IPS DF 6.9 (cell line): ENCODE results near the gene PTPRF.

ENCODE experiments used
- DNase-seq: peaks from one replicate; pipeline ENCODE4 v3.0.0-alpha.2; 2013; ENCODE audit warnings: low read depth, low spot score
- H3K27ac ChIP-seq: one replicate; pipeline ENCODE4 v1.5.1; 2013; ENCODE audit warnings: low read length, control low read depth
- H3K27me3 ChIP-seq: 2 replicates; pipeline ENCODE4 v1.6.1; 2013; ENCODE audit warnings: mild to moderate bottlenecking, low read length; ENCODE audit not compliant: control insufficient read depth, insufficient read depth
- H3K36me3 ChIP-seq: 2 replicates; pipeline ENCODE4 v1.6.1; 2013; ENCODE audit warnings: low read length; ENCODE audit not compliant: control insufficient read depth, insufficient read depth
- H3K4me1 ChIP-seq: 2 replicates; pipeline ENCODE4 v1.6.1; 2013; ENCODE audit warnings: low read length; ENCODE audit not compliant: control insufficient read depth, insufficient read depth
- H3K4me3 ChIP-seq: 2 replicates; pipeline ENCODE4 v1.5.1; 2013; ENCODE audit warnings: mild to moderate bottlenecking, low read length
- H3K9me3 ChIP-seq: 2 replicates; pipeline ENCODE4 v1.6.1; 2013; ENCODE audit warnings: low read length, inconsistent platforms; ENCODE audit not compliant: control insufficient read depth, insufficient read depth
- WGBS: extraction: QIAGEN DNeasy Blood & Tissue Kit; methylation state at CpG from one replicate; pipeline ENCODE4 v1.1.7; 2013; ENCODE audit warnings: mixed read lengths, missing lambda C conversion rate; ENCODE audit not compliant: insufficient read length, insufficient coverage; 5-methylcytosine and 5-hydroxymethylcytosine counted together

PTPRF gene

DNA sequence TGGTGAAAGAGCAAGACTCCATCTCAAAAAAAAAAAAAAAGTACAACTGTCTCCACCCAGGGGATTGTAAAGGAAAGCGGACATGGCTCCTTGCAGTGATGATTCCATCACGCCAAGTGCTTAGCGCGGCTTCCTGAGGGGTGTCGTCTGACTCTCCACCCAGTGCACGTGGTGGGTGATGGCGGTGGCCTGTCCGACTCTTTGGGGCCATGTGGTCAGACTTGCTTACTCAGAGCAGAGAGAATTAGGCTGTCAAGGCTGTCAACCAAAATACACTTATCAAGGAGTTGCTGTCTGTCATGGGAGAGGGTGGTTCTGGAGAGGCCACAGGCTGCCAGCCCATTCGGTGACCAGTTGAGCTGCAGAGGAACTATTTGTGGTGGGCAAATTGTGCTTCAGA lies 49.4 kb downstream of the PTPRF start:
- no CpG with 5 or more reads among the region's 9 CpGs for WGBS
- Histone ChIP-seq H3K27me3 (no peaks in the 10 kb centered on the region), H3K4me1 (no peaks in the 10 kb centered on the region), H3K27ac (no peak overlapping the region), H3K9me3 (no peaks in the 10 kb centered on the region), H3K4me3 (no peak overlapping the region), H3K36me3 (peaks cover 17% of the 10 kb centered on the region)
- no peak for DNase-seq

DNA sequence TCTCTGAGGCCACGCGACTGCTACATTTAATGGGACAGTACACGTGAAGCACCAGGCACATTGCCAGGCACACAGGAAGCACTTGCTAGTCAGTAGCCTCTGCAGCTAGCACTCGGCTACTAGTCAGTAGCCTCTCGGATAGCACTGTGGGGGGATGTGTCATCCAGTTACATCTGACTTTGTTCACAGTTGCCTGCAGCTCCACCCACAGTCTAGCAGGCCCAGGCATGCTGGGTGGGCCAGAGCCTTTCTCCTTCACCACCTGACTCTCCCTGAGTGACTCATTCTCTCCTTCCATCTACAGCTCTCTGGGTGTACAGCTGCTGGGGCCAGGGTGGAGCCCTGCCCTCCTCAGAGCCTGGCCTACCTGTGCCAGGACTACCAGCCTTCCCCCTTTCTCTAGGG lies 51.5 kb downstream of the PTPRF start:
- WGBS: no CpG with 5 or more reads among the region's 5 CpGs

DNA sequence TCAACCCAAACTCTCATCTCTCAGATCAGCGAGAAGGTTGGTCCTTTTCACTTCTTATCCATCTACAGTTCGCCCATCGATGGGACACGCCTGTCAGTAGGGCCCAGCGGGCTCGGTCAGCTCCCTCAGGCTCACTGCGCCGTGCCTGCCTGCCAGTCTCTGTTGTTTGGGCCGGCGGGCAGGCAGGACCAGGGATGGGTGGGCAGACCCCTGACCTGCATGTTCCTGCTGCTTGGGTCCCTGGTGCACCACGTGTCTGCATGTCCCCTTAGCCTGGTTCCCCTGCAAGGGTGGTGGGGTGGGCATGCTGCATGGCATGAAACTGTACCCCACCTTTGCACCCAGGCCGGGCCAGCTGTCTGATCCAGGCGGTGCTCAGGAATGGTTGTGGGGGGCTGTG lies 52.4 kb downstream of the PTPRF start:
- H3K27me3 ChIP-seq: no peaks in the 10 kb centered on the region
- H3K4me1 ChIP-seq: no peaks in the 10 kb centered on the region

More for the DNA sequence above, 51.5 kb downstream of the PTPRF start:
- no peaks in the 10 kb centered on the region for H3K27me3 ChIP-seq
- no peaks in the 10 kb centered on the region for H3K9me3 ChIP-seq
- H3K27ac ChIP-seq: no peak overlapping the region
- no peaks in the 10 kb centered on the region for H3K4me1 ChIP-seq
- no peak overlapping the region for H3K4me3 ChIP-seq
- peaks cover 17% of the 10 kb centered on the region for H3K36me3 ChIP-seq
- DNase-seq: no peak

DNA sequence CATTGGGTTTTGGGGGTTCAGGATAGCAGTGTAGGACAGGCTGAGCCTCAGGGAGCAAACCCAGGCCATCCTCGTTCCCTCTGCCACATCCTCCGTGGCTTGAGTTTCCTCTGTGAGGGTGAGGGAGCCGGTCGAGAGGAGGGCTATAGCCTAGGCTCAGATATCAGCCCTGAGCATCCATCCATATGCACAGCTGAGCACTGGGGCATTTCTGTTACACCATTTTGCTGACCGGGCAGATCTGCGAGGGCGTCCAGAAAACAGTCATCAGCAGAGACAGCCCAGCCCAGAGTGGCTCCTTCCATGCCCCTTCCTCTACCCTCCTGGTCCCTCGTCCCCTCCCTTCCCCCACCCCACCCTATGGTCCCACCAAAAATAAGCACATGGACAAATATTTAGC lies 53.5 kb downstream of the PTPRF start:
- Histone ChIP-seq H3K36me3 (peaks cover 10% of the 10 kb centered on the region), H3K4me3 (no peak overlapping the region), H3K9me3 (no peaks in the 10 kb centered on the region), H3K27ac (no peak overlapping the region), H3K4me1 (no peaks in the 10 kb centered on the region), H3K27me3 (no peaks in the 10 kb centered on the region)
- no peak for DNase-seq
- no CpG with 5 or more reads among the region's 8 CpGs for WGBS

More for the DNA sequence above, 52.4 kb downstream of the PTPRF start:
- no peak overlapping the region for H3K27ac ChIP-seq
- WGBS: no CpG with 5 or more reads among the region's 13 CpGs
- no peak for DNase-seq
- H3K9me3 ChIP-seq: no peaks in the 10 kb centered on the region
- H3K4me3 ChIP-seq: no peak overlapping the region
- H3K36me3 ChIP-seq: peaks cover 17% of the 10 kb centered on the region

DNA sequence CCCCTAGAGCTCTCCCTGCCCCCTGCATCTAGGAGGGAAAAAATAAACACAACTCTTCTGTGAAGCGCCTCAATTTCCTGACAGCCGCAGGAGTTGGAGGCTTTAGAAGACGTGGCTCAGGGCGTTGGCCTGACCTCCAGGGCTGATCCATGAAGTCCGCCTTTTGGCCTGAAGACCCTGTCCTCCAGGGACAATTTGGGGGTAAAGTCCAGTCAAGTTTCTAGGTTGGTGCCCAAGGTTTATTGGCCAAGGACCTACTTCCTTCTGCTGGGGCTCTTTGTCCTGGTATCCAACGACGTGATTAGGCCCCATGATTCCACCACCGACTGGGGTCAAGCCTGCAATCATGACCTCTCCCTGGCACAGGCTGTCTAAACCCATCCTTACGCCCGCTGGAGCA lies 54.9 kb downstream of the PTPRF start:
- Histone ChIP-seq H3K27me3 (no peaks in the 10 kb centered on the region), H3K27ac (no peak overlapping the region), H3K4me3 (no peak overlapping the region), H3K4me1 (no peaks in the 10 kb centered on the region), H3K36me3 (peaks cover 8% of the 10 kb centered on the region; the same call in 1 of the 2 replicates), H3K9me3 (no peaks in the 10 kb centered on the region)
- no CpG with 5 or more reads among the region's 10 CpGs for WGBS
- DNase-seq: no peak

DNA sequence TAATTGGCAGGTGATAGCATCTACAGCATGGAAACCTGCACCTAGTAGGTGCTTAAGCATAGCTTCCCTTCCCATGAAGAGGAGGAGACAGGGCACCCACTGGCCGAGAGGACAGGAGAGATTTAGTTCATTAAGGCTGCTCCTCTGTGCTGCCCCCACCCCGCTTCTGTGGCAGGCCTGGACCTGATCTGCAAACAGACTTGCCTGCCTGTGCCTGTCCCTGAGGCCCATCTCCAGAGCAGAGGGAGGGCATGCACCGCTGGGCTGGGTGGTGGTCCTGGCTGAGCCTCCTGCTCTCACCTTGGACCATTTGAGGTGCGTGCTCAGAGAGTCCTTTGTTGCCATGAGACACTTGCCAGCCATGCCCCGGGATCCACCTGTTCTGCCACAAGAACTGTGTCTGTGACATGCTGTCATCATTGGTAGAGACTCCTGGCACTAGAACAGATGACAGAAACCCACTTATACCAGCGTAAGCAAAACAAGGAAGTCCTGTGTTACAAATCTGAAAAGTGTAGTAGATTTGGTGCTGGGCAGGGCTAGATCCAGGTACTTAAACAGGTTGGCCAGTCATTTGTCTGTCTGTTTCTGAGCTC lies 55.6 kb downstream of the PTPRF start:
- H3K4me3 ChIP-seq: no peak overlapping the region
- no peaks in the 10 kb centered on the region for H3K27me3 ChIP-seq
- no peaks in the 10 kb centered on the region for H3K9me3 ChIP-seq
- no peak overlapping the region for H3K27ac ChIP-seq
- no peaks in the 10 kb centered on the region for H3K4me1 ChIP-seq
- DNase-seq: no peak
- H3K36me3 ChIP-seq: peaks cover 11% of the 10 kb centered on the region
- no CpG with 5 or more reads among the region's 6 CpGs for WGBS

DNA sequence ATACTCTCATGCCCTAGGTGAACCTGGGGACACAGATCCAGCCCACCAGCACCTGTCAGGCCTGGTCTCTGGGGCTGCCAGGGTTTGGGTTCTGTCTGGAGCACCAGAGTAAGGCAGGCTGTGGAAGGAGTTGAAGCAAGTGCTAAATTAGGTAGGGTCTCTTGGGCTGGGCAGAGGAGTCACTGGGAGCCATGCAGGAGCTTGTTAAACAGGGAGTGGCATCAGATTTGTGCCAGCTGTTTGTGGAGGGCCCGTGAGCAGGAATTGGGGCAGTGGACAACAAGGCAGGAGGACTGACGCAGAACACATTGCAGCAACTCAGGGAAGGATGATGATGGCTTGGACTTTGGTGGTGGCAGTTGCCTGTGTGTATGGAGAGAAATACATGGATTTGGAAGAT lies 56.3 kb downstream of the PTPRF start:
- no peaks in the 10 kb centered on the region for H3K9me3 ChIP-seq
- H3K4me1 ChIP-seq: no peaks in the 10 kb centered on the region
- no peak overlapping the region for H3K4me3 ChIP-seq
- no peak for DNase-seq
- no peaks in the 10 kb centered on the region for H3K27me3 ChIP-seq
- WGBS: no CpG with 5 or more reads among the region's 2 CpGs
- H3K27ac ChIP-seq: no peak overlapping the region
- H3K36me3 ChIP-seq: peaks cover 18% of the 10 kb centered on the region

DNA sequence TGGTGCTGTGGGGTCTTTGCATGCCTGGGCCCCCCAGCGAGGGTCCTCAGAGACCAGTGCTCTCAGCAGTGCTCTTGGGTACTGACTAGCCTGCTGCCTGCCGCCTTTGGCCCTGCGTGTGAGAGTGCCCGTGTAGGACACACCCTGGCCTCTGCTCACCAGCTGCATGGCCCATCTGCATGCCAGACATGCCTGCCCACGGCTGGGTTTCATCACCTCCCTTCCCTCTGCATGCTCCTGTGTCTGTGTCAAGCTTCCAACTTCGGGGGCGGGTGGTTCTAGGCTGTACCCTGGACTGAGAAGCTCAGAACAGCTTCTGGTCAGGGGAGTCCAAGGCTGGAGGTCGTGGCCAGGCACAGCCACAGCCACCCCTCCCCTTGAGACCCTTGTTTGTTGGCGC lies 56.9 kb downstream of the PTPRF start:
- DNase-seq: no peak
- no peaks in the 10 kb centered on the region for H3K9me3 ChIP-seq
- no peaks in the 10 kb centered on the region for H3K4me1 ChIP-seq
- H3K27me3 ChIP-seq: no peaks in the 10 kb centered on the region
- H3K4me3 ChIP-seq: no peak overlapping the region
- no peak overlapping the region for H3K27ac ChIP-seq
- peaks cover 24% of the 10 kb centered on the region for H3K36me3 ChIP-seq
- WGBS: no CpG with 5 or more reads among the region's 9 CpGs

DNA sequence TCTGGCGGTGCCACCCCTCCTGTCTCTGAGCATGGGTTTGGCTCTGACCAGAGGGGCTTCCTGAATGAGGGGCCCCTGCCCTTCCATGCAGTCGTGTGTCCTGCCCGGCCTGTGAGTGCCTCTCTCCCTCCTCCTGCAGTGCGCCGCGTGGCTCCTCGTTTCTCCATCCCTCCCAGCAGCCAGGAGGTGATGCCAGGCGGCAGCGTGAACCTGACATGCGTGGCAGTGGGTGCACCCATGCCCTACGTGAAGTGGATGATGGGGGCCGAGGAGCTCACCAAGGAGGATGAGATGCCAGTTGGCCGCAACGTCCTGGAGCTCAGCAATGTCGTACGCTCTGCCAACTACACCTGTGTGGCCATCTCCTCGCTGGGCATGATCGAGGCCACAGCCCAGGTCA lies 57.9 kb downstream of the PTPRF start:
- H3K4me3 ChIP-seq: no peak overlapping the region
- no peak for DNase-seq
- no peak overlapping the region for H3K27ac ChIP-seq
- no CpG with 5 or more reads among the region's 18 CpGs for WGBS
- peaks cover 27% of the 10 kb centered on the region for H3K36me3 ChIP-seq
- no peaks in the 10 kb centered on the region for H3K9me3 ChIP-seq
- H3K27me3 ChIP-seq: no peaks in the 10 kb centered on the region
- H3K4me1 ChIP-seq: no peaks in the 10 kb centered on the region

DNA sequence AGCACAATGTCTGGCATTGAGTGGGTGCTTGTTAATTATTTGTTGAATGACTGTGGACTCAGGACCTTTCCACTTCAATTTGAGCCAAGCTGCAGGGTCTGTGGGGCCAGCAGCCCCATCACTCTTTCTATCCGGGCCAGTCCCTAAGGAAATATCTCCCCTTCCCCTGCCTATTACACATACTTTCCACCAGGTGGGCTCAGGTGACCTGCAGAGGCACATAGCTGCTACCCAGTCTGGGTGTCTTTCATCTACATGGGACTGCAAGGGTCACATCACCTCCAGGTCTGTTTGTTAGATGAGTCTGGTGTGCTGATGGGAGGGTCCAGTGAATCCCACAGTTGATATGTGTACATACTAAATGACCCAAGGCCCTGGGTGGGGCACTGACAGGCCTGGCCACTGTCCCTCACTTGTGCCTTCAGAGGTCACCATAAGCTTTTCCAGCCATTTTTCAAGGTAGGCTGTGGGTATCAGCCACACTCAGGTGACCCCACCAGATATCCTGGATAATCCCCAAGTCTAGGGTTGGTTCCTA lies 59.8 kb downstream of the PTPRF start:
- Histone ChIP-seq H3K4me3 (no peak overlapping the region), H3K9me3 (no peaks in the 10 kb centered on the region), H3K4me1 (no peaks in the 10 kb centered on the region), H3K27ac (no peak overlapping the region), H3K27me3 (no peaks in the 10 kb centered on the region), H3K36me3 (peaks cover 28% of the 10 kb centered on the region)
- no CpG with 5 or more reads among the region's 1 CpG for WGBS
- DNase-seq: no peak

DNA sequence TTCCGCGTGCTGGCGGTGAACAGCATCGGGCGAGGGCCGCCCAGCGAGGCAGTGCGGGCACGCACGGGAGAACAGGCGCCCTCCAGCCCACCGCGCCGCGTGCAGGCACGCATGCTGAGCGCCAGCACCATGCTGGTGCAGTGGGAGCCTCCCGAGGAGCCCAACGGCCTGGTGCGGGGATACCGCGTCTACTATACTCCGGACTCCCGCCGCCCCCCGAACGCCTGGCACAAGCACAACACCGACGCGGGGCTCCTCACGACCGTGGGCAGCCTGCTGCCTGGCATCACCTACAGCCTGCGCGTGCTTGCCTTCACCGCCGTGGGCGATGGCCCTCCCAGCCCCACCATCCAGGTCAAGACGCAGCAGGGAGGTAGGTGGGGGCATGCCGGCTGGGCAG lies 60.5 kb downstream of the PTPRF start:
- no peak overlapping the region for H3K4me3 ChIP-seq
- no peaks in the 10 kb centered on the region for H3K27me3 ChIP-seq
- H3K9me3 ChIP-seq: no peaks in the 10 kb centered on the region
- DNase-seq: no peak
- no peak overlapping the region for H3K27ac ChIP-seq
- no CpG with 5 or more reads among the region's 39 CpGs for WGBS
- H3K36me3 ChIP-seq: peaks cover 28% of the 10 kb centered on the region
- no peaks in the 10 kb centered on the region for H3K4me1 ChIP-seq
